Cortex of kidney (tissue), 1 donor: ENCODE measurements around the gene MRPS7.
"Not testable (repeated sequence)": the region's sequence is repeated elsewhere in the genome, so short reads cannot be mapped to it uniquely, and the experiment has no call there.

Source experiments
- DNase-seq: peaks from one replicate; lab custom pipeline; 2025; lab: John Stamatoyannopoulos, UW

MRPS7 gene

DNA sequence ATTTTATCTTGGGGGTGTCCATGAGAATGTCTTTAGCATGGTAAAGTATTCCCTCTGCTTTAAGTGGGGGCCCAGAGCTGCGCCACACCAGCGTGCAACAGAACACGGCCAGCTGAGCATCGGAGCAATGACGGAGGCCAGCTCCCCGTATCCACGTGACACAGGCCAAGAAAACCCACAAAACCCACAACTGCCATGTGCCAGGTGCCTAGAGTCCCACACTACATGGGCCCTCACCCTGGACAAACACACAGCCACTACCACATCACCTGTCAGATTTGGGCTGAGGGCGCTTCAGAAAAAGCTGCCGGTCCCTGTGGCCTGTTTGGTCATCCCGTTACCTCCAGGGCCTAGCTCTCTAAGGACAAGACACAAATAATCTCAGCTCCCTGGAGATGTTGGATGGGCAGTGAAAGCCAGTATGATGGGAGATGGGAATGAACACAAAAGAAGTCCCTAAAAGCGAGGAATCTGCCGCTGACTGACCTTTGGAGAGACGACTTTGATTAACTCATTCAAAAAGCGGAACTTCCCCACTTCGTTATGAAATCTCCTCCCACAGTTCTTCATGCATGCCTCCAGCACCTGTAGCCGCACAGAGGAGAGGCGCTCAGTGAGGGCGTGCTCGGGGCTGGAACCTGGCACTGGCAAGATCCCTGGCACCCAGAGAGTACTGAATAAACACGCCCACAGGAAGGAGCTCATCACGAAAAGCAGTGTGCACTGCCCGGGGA, 17.4 kb upstream of the MRPS7 start:
- DNase-seq: no peak

- DNase-seq: no peak
These were observed 16.7 kb upstream of the MRPS7 start for GRCh38 chr17:75245011-75245410.

DNA sequence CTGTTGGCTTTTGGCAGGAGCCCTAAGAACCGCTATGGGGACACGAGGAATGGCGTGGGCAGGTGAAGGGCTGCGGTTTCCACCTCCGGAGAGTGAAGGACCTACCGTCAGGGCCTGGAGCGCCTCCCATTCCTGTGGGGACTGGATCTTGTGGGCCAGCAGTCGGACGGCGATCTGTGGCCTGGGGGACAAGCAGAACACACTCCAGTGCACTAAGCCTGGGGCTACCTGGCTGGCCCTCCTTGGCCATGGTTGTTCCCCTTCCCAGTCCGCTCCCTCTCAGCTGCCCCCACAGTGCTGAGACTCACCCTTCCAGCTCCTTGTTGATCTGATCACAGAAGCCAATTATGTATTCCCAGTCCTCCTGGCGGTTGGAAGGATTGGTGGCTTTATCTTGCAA, 15.3 kb upstream of the MRPS7 start:
- no peak for DNase-seq

GRCh38 chr17:75249564-75249963, 12.1 kb upstream of the MRPS7 start:
- DNase-seq: no peak

- no peak for DNase-seq
These were observed 11.6 kb upstream of the MRPS7 start for GRCh38 chr17:75250009-75250471.

GRCh38 chr17:75252039-75252816, 9.5 kb upstream of the MRPS7 start:
- DNase-seq: no peak

- not testable (repeated sequence) for DNase-seq
These were observed 5.6 kb upstream of the MRPS7 start for GRCh38 chr17:75255954-75256698.

DNA sequence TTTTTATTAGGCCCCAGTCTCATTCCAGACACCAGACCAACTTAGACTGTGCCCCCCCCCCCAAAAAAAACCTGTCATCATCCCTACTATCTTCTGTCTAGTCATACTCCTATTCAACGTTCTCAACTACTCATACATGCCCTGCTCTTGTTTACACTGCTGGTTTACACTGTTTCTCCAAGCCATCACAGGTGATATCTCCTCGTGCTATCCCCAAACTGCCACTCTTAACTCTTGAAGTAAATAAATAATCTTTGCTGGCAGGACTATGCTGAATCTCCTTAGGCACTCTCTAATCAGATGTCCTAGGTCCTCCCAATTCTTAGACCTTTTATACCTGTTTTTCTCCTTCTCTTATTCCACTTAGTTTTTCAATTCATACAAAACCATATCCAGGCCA, 4.5 kb upstream of the MRPS7 start:
- not testable (repeated sequence) for DNase-seq

- no peak for DNase-seq
These were observed 891 bp upstream of the MRPS7 start for GRCh38 chr17:75260641-75261335.

DNA sequence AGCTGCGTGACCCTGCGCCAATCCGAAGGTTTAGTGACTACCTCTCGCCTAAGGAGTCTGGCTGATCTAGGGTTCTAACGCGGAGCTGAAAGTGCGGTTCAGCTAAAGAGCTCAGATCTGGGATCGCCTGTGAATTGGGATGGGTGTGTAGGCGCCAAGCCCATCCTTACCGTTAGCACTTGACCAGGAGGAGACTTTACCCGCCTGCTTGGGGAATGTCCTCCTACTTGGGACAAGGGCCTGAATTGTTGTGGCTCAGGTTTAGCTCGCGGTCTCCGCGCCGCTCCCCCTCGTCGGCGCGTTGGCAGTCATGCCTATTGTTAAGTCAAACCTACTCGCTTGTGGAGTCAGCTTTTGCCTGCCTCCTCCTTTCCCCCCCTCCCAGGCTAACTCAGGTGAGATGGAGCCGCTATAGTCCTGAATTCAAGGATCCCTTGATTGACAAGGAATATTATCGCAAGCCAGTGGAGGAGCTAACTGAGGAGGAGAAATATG, 480 bp downstream of the MRPS7 start:
- no peak for DNase-seq

GRCh38 chr17:75263055-75263454, 1.4 kb downstream of the MRPS7 start:
- no peak for DNase-seq

GRCh38 chr17:75265614-75266315, 4.1 kb downstream of the MRPS7 start:
- no peak for DNase-seq

GRCh38 chr17:75266316-75267152, 4.9 kb downstream of the MRPS7 start:
- no peak for DNase-seq

GRCh38 chr17:75267153-75267410, 5.4 kb downstream of the MRPS7 start:
- DNase-seq: no peak

DNA sequence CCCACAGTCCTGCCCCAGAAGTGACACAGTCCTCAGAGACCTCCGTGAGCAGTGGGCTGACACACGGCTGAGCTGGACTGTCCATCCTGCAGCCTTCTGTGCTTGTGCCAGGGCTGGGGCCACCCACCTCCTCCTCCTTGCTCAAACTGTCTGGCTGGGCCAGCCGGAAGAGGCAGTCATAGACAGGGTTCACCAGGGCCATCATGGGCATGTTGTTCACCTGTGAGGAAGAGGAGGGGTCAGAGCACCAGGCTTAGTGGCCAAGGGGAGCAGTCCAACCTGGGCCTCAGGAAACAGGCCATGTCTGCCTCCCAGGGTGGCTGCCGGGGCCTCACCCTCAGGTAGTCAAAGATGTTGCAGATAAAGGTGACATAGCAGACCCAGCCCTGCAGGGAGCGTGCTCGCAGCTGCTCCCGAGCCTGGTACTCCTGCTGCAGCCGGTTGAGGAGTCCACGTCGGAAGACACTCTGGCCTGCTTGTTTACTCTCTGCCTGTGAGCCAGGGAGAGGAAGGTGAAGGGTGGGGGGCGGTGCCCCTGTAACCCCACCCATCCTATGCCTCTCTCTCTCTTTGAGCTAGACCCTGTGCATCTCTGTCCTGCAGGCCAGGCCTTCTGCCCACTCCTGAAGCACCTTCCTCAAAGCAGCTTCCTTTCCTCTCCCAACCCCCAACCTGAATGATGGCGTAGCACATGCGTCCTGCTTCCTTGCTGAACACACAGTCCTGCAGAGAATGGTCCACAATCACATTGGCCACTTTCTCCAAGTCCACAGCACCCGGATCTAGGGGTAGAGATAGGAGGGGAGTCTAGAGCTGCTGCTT, 5.9 kb downstream of the MRPS7 start:
- no peak for DNase-seq

GRCh38 chr17:75269844-75270217, 8.2 kb downstream of the MRPS7 start:
- no peak for DNase-seq

- DNase-seq: no peak
These were observed 8.7 kb downstream of the MRPS7 start for GRCh38 chr17:75270218-75270965.

DNA sequence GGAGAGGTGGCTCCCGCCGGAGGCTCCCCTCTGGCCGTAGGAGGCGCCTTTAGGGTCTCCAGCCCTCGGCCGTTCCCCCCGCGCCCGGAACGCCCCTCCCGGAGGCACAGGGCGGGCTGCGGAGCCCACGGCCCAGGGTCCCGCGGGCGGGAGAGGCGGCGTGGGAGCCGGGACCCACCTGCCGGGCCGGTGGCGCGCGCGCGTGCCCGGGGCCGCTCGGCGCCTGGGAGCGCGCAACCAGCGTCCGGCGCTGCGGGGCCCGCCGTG, 9.2 kb downstream of the MRPS7 start, which contains the start of gene MIF4GD:
MIF4GD (minus strand) TSS at position 266 of the 267 bp plus-strand sequence. CDS start 1,036 bp downstream, outside the sequence.
- no peak for DNase-seq
